K562 (cell line): ENCODE measurements around the gene TMEM95. TPM values are rescaled to one million over a fixed set of nuclear protein-coding genes. Genes with fewer than 3 reads are reported as not detected.

Experiments
- ATAC-seq: fragments of 200-7000 bp; cut with Tn5 transposase; 3 replicates; pipeline ENCODE4 v1.9.1; 2020; ENCODE audit warnings: moderate library complexity
- BruUV-seq: library from RNA; stranded (reverse); fragments of 400-500 nt; replicated peaks from 2 replicates; lab custom pipeline; 2021; lab: Mats Ljungman, UMichigan
- CTCF ChIA-PET: fragments of 300-600 bp; formaldehyde crosslinking; extraction: SDS; loops from one replicate; lab custom pipeline; 2021; ENCODE audit warnings: low intra/inter-chr PET ratio; lab: Yijun Ruan, JAX
- POLR2A ChIA-PET: fragments of 300-600, 350-650 bp; sonication (Branson Sonifier 250); formaldehyde crosslinking; extraction: SDS; loops from one replicate; lab custom pipeline; 2021; ENCODE audit warnings: antibody characterized with exemption, inconsistent platforms; lab: Yijun Ruan, JAX
- DNase-seq, 4 experiments: peaks; one replicate each; pipeline versions ENCODE4 v3.0.0 to v3.0.0-alpha.2; 2011 to 2018; ENCODE audit warnings: low spot score in 3 of 4, mixed read lengths in 3 of 4; ENCODE audit errors: extremely low read depth in 1 of 4
- FAIRE-seq: peaks from 2 replicates; lab custom pipeline; 2011; peaks lifted over from hg19 to GRCh38; lab: Jason Lieb, UNC
- H2AFZ ChIP-seq: 2 replicates; pipeline ENCODE4 v1.6.0; 2011; ENCODE audit warnings: low read depth, low read length, control low read depth, inconsistent platforms
- H3K27ac ChIP-seq: fragments of 200-600 bp; 3 replicates; pipeline ENCODE4 v1.8.0; 2011; ENCODE audit warnings: low read depth, mild to moderate bottlenecking, control low read depth, inconsistent platforms, low read length, moderate library complexity, mixed read lengths; ENCODE audit errors: extremely low read depth
- H3K27me3 ChIP-seq, 2 experiments: fragments of 300-600 bp in 1 of 2; 2 replicates in 1 of 2; 3 replicates in 1 of 2; pipeline versions ENCODE4 v1.6.0 to v1.8.0; 2011; ENCODE audit warnings: inconsistent platforms in 2 of 2, low read length in 2 of 2, mild to moderate bottlenecking in 1 of 2, mixed read lengths in 1 of 2, moderate library complexity in 1 of 2; ENCODE audit not compliant: control insufficient read depth in 2 of 2, insufficient read depth in 2 of 2
- H3K36me3 ChIP-seq: fragments of 300-600 bp; 3 replicates; pipeline ENCODE4 v1.8.0; 2011; ENCODE audit warnings: mild to moderate bottlenecking, low read length, inconsistent platforms; ENCODE audit not compliant: control insufficient read depth, insufficient read depth
- H3K4me1 ChIP-seq, 2 experiments: fragments of 200-600 bp in 1 of 2; replicated peaks in 1 of 2; 2 replicates in 1 of 2; 3 replicates in 1 of 2; pipeline versions ENCODE4 v1.5.1 to v1.8.0; 2011; ENCODE audit warnings: inconsistent platforms in 2 of 2, low read length in 2 of 2, mild to moderate bottlenecking in 1 of 2, mixed read lengths in 1 of 2, moderate library complexity in 1 of 2; ENCODE audit not compliant: control insufficient read depth in 2 of 2, insufficient read depth in 2 of 2
- H3K4me2 ChIP-seq: 2 replicates; pipeline ENCODE4 v1.6.1; 2011; ENCODE audit warnings: low read length, control low read depth, inconsistent platforms, mixed read lengths; ENCODE audit not compliant: insufficient read depth
- H3K4me3 ChIP-seq: fragments of 200-600 bp; sonication (generic), shearing (Covaris generic); 2 replicates; pipeline ENCODE4 v1.5.1; 2016; ENCODE audit warnings: control low read depth, inconsistent platforms
- H3K79me2 ChIP-seq: fragments of 200-600 bp; 3 replicates; pipeline ENCODE4 v1.8.0; 2011; ENCODE audit warnings: low read length, inconsistent platforms; ENCODE audit not compliant: control insufficient read depth, insufficient read depth
- H3K9ac ChIP-seq, 2 experiments: 2 replicates each; pipeline versions ENCODE4 v1.6.0 to v1.6.1; 2011; ENCODE audit warnings: low read depth in 2 of 2, low read length in 2 of 2, control low read depth in 1 of 2, inconsistent platforms in 1 of 2, mild to moderate bottlenecking in 1 of 2, mixed read lengths in 1 of 2; ENCODE audit not compliant: insufficient read depth in 1 of 2
- H3K9me1 ChIP-seq: one replicate; pipeline ENCODE4 v1.6.0; 2011; ENCODE audit warnings: inconsistent platforms, mild to moderate bottlenecking, low read length, moderate library complexity; ENCODE audit not compliant: control insufficient read depth, insufficient read depth
- H3K9me3 ChIP-seq: replicated peaks from 2 replicates; pipeline ENCODE4 v1.5.1; 2011; ENCODE audit warnings: low read depth, low read length, inconsistent platforms; ENCODE audit not compliant: control insufficient read depth, insufficient read depth
- H4K20me1 ChIP-seq: replicated peaks from 2 replicates; pipeline ENCODE4 v1.6.1; 2011; ENCODE audit warnings: low read length, inconsistent platforms, mixed read lengths; ENCODE audit not compliant: control insufficient read depth, insufficient read depth
- CSDE1 ChIP-seq, 2 experiments: fragments of 450-650 bp; IDR thresholded peaks; 2 replicates each; pipeline ENCODE4 v1.6.1; 2016; ENCODE audit warnings: mild to moderate bottlenecking in 1 of 2
- ID3 ChIP-seq, 2 experiments: fragments of 250-450 bp in 1 of 2; fragments of 450-650 bp in 1 of 2; sonication (Bioruptor Pico) in 1 of 2; IDR thresholded peaks; 2 replicates each; pipeline versions ENCODE4 v1.6.1 to v1.8.0; 2016 to 2021; ENCODE audit warnings: mild to moderate bottlenecking in 2 of 2, moderate library complexity in 2 of 2, missing compliant biosample characterization in 1 of 2, missing genetic modification characterization in 1 of 2
- SMAD3 ChIP-seq: fragments of 450-650 bp; formaldehyde crosslinking; conservative IDR thresholded peaks from 2 replicates; pipeline ENCODE4 v1.4.0; 2020; ENCODE audit warnings: mild to moderate bottlenecking
- ZHX1 ChIP-seq: fragments of 150-350 bp; conservative IDR thresholded peaks from 2 replicates; pipeline ENCODE4 v1.6.1; 2014; ENCODE audit warnings: low read length
- ZNF766 ChIP-seq: fragments of 200-800 bp; sonication (Bioruptor generic); conservative IDR thresholded peaks from 2 replicates; pipeline ENCODE4 v1.6.1; 2016; ENCODE audit warnings: missing genetic modification characterization, missing compliant biosample characterization
- WGBS: fragments of 100-300 bp; shearing (Covaris generic); methylation state at CpG from one replicate; pipeline ENCODE4 v1.1.6; 2016; ENCODE audit warnings: low coverage, mixed read lengths; ENCODE audit not compliant: insufficient coverage; ENCODE audit errors: missing lambda C conversion rate; 5-methylcytosine and 5-hydroxymethylcytosine counted together
- in situ Hi-C: fragments of 300-500 bp; cut with MboI; formaldehyde crosslinking; loops from 4 replicates; pipeline ENCODE4 v1.15.0; 2018; ENCODE audit warnings: inconsistent platforms, mixed read lengths
- intact Hi-C: fragments of 100-400 bp; cut with micrococcal nuclease; formaldehyde crosslinking; loops from 2 replicates; pipeline ENCODE4 v1.14.2; 2022
- polyA plus RNA-seq, 8 experiments: library from polyadenylated mRNA; depleted of rRNA in 4 of 8; stranded (reverse) in 5 of 8; unstranded in 3 of 8; fragments of >200 nt; fragmentation: Nextera tagmentation in 2 of 8; fragmentation: Illumina TruSeq in 1 of 8; extraction: Ambion mirVana in 2 of 8; extraction: Trizol in 1 of 8; gene quantifications; 2 replicates each; pipeline versions ENCODE4 v1.2.1 to v1.2.3, GENCODE V29; 2011 to 2014; ENCODE audit warnings: inconsistent platforms in 1 of 8, missing spikeins in 1 of 8
- total RNA-seq, 7 experiments: library from RNA; depleted of rRNA in 6 of 7; stranded (reverse); fragments of >200 nt in 6 of 7; fragmentation: Illumina TruSeq in 2 of 7; extraction: Trizol in 2 of 7; gene quantifications; 2 replicates each; pipeline versions ENCODE4 v1.2.1 to v1.2.3, GENCODE V29; 2011 to 2021; ENCODE audit warnings: low replicate concordance in 1 of 7

TMEM95 gene
- total and polyA plus RNA-seq, 9 of the 15 experiments (the other 6 are each of a cell fraction or from before 2014, with no cell fraction given) = not detected

DNA sequence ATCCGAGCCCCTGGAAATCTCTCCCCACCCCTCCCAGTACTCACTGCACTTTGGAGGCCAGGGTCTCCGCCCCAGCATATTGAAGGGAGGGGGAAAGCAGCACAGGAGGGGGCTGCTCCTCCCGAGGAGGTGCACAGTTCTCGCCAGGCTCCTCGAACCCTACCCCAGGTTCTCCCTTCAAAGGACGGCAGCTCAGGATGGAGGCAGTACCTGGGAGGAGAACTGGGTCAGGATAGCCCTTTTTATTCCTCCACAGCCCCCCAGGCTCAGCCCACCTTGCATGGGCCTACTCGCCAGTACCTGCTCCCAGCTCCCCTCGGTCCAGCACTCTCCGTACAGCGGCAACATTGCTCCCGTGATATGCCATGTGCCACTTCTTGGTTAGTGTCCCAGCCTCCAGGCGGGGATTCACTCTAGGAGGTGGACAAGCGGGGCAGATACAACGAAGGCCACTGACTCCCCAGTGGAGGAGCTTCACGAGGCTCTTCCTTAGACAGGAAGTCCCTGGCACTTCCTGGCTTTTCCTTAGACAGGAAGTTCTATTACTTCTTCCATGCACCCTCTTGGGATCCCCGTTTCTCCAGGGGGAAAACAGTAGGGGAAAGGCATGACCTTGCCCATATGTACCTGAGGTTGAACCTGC is 37.7 kb upstream of the TMEM95 start (continued):
- TF ChIP-seq ZNF766 (no peak), CSDE1 (IDR thresholded peaks at IDR 0.05) (no peak), SMAD3 (no peak)

DNA sequence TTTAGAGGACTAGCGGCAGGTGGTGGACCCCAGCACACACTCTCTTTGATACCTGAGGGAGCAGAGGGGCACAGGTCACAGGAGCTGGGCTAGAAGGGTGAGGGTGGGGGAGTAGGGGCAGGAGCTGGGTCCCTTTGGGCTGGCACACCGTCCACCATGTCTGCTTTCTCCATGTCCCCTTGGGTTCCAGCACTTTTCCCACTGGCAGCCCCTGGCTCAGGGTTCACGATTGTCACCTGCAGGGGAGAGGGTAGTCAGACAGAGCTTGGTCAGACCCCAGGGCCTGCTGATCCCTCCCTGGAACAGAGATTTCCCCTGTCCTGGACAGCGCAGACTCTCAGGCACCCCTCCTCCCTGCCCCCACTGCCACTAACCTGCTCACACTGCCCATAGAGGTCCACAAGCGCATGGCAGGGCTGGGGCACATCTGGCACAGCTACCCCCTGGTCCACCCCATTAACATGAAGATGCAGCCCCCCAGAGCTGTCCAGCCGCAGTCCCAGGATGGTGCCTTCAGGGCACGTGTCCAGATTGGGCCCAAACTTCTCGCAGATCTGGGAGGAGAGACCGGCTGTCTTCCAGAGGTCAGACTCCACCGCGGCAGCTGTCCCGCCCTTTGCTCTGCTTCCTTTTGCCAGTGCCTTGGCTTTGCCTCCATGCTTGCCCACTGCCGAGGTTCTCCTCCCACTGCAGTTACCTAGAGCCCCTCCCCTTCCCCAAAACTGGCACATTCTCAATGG is 36.7 kb upstream of the TMEM95 start:
- H3K27me3 ChIP-seq = no peaks in the 10 kb centered on the region
- CTCF ChIA-PET = no interaction called here
- WGBS = 94% methylated on average over 9 of the region's 13 CpGs
- no peak overlapping the region for H2AFZ ChIP-seq
- no peak overlapping the region; a peak in 1 of 4 replicates for H3K9ac ChIP-seq
- no peak overlapping the region for H3K4me3 ChIP-seq
- H3K9me3 ChIP-seq = no peaks in the 10 kb centered on the region
- TF ChIP-seq ZHX1 = no peak
- no peak for TF ChIP-seq ID3 (CRISPR knock-in tag; IDR thresholded peaks at IDR 0.05)
- no peak for TF ChIP-seq ID3 (tag; IDR thresholded peaks at IDR 0.05)
- TF ChIP-seq, all 486 proteins: peak for 0
- intact Hi-C loops (no loop called here), in situ Hi-C loops (no loop called here)
- no TSS peak for BruUV-seq
- H4K20me1 ChIP-seq = peaks cover 4% of the 10 kb centered on the region; the same call in 1 of the 2 replicates
- H3K27ac ChIP-seq = no peak overlapping the region
- H3K79me2 ChIP-seq = peaks cover 11% of the 10 kb centered on the region
- H3K36me3 ChIP-seq = peaks cover 73% of the 10 kb centered on the region; the same call in 2 of the 3 replicates
- no peak for FAIRE-seq
- peaks cover 5 to 18% of the 10 kb centered on the region in 2 experiments; a peak in 3 of 5 replicates for H3K4me1 ChIP-seq
- ATAC-seq = no peak
- no peak for DNase-seq
- POLR2A ChIA-PET = interaction anchor here (0.8 kb wide), 1 partner anchor 167 kb away, joined by 3 read pairs; no protein-coding TSS in a partner anchor
- H3K4me2 ChIP-seq = no peak overlapping the region
- no peaks in the 10 kb centered on the region for H3K9me1 ChIP-seq
